ENCODE data around the gene CCNG1. TPM values are rescaled to one million over a fixed set of nuclear protein-coding genes. Genes with fewer than 3 reads are reported as not detected.

The CCNG1 gene
- polyA plus RNA-seq, 2 of the 4 experiments (the other 2 are of a cell fraction) = 76.5 to 80.8 TPM

DNA sequence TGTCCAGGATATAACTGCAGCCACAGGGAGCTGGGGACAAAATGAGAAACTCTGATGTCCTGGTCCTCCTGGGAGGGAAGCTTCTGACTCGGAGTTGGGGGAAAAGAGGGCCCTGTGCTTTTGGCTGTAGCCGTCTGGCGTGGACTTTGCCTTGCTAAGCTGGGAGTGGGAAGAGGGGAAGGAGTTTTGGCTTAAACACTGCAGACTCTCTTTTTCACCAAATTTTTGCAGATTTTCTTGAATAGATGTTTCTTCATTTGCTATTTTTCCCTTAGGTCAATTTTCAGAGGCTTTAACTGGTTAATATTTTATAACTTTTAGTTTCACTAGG, 52.3 kb downstream of the CCNG1 start (continued):
- TF ChIP-seq EP300 (IDR thresholded peaks at IDR 0.05) = no peak
- TF ChIP-seq, protein P1, sequence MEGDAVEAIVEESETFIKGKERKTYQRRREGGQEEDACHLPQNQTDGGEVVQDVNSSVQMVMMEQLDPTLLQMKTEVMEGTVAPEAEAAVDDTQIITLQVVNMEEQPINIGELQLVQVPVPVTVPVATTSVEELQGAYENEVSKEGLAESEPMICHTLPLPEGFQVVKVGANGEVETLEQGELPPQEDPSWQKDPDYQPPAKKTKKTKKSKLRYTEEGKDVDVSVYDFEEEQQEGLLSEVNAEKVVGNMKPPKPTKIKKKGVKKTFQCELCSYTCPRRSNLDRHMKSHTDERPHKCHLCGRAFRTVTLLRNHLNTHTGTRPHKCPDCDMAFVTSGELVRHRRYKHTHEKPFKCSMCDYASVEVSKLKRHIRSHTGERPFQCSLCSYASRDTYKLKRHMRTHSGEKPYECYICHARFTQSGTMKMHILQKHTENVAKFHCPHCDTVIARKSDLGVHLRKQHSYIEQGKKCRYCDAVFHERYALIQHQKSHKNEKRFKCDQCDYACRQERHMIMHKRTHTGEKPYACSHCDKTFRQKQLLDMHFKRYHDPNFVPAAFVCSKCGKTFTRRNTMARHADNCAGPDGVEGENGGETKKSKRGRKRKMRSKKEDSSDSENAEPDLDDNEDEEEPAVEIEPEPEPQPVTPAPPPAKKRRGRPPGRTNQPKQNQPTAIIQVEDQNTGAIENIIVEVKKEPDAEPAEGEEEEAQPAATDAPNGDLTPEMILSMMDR (IDR thresholded peaks at IDR 0.05) = no peak
- TF ChIP-seq KDM1A (IDR thresholded peaks at IDR 0.05; ENCODE audit: low read depth) = no peak
- no peak for TF ChIP-seq RNF2 (IDR thresholded peaks at IDR 0.05; ENCODE audit: borderline replicate concordance, low read depth)
- TF ChIP-seq, protein P2, sequence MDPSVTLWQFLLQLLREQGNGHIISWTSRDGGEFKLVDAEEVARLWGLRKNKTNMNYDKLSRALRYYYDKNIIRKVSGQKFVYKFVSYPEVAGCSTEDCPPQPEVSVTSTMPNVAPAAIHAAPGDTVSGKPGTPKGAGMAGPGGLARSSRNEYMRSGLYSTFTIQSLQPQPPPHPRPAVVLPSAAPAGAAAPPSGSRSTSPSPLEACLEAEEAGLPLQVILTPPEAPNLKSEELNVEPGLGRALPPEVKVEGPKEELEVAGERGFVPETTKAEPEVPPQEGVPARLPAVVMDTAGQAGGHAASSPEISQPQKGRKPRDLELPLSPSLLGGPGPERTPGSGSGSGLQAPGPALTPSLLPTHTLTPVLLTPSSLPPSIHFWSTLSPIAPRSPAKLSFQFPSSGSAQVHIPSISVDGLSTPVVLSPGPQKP (IDR thresholded peaks at IDR 0.05; ENCODE audit: low read depth, low read length) = no peak
- no peak for TF ChIP-seq GATA3 (IDR thresholded peaks at IDR 0.05; ENCODE audit: borderline replicate concordance)

Small RNA genes within 50 kb of the gene (small RNA-seq; reads per million reads assigned to genes)
- 0 reads per million in 6 experiments for gene AC008723.1

Other genes with a start within 250 kb of the CCNG1 start
- gene NUDCD2, start 22.5 kb downstream of the CCNG1 start, polyA plus RNA-seq (2011; rRNA removed) = 17.0 and 22.3 TPM in 2 replicates
- 37.1 to 43.9 TPM (median 38.4 TPM) in 3 replicates for gene NUDCD2, start 22.5 kb downstream of the CCNG1 start, polyA plus RNA-seq (2017; fragmentation: RNase III; extraction: RNeasy Plus Mini Kit Qiagen cat#74134 plus additional on column Dnase treatment)
- gene HMMR, start 23.0 kb downstream of the CCNG1 start, polyA plus RNA-seq (2011; rRNA removed) = 32.9 and 66.0 TPM in 2 replicates
- 30.7 to 38.4 TPM (median 34.0 TPM) in 3 replicates for gene HMMR, start 23.0 kb downstream of the CCNG1 start, polyA plus RNA-seq (2017; fragmentation: RNase III; extraction: RNeasy Plus Mini Kit Qiagen cat#74134 plus additional on column Dnase treatment)
- 54.9 and 74.0 TPM in 2 replicates for gene MAT2B, start 68.0 kb downstream of the CCNG1 start, polyA plus RNA-seq (2011; rRNA removed)
- gene MAT2B, start 68.0 kb downstream of the CCNG1 start, polyA plus RNA-seq (2017; fragmentation: RNase III; extraction: RNeasy Plus Mini Kit Qiagen cat#74134 plus additional on column Dnase treatment) = 51.4 to 60.7 TPM (median 58.6 TPM) in 3 replicates